HCT116 (cell line): ENCODE measurements around the gene EIF3B. TPM values are rescaled to one million over a fixed set of nuclear protein-coding genes. Genes with fewer than 3 reads are reported as not detected.

Experiments used
- ATAC-seq: fragments of 200-7000 bp; cut with Tn5 transposase; 2 replicates; pipeline ENCODE4 v1.9.1; 2020; ENCODE audit warnings: mild to moderate bottlenecking, moderate library complexity
- BruUV-seq: library from RNA; stranded (reverse); fragments of 400-500 nt; replicated peaks from 2 replicates; lab custom pipeline; 2021; lab: Mats Ljungman, UMichigan
- CTCF ChIA-PET: fragments of 300-600 bp; sonication (Branson Sonifier 250); formaldehyde crosslinking; loops from one replicate; lab custom pipeline; 2021; ENCODE audit warnings: antibody characterized with exemption; lab: Charles Lee
- POLR2A ChIA-PET: fragments of 300-600, 350-600 bp; sonication (Branson Sonifier 250); formaldehyde crosslinking; loops from one replicate; lab custom pipeline; 2021; ENCODE audit warnings: antibody characterized with exemption; lab: Charles Lee
- RAD21 ChIA-PET, 2 experiments: fragments of 300-600 bp; sonication (Branson Sonifier 250); formaldehyde crosslinking; loops; one replicate each; lab custom pipeline; 2023; ENCODE audit warnings: low total read pairs in 2 of 2; ENCODE audit not compliant: uncharacterized antibody in 2 of 2, unreplicated experiment in 2 of 2, low non-redundant PET in 1 of 2; lab: Charles Lee
- DNase-seq: peaks from one replicate; pipeline ENCODE4 v3.0.0-alpha.2; 2010; ENCODE audit warnings: low read depth, low spot score
- H2AFZ ChIP-seq: fragments of 200-600 bp; shearing (Covaris generic), sonication (generic); 2 replicates; pipeline ENCODE4 v1.6.1; 2017; ENCODE audit warnings: low read depth, mixed run types, mixed read lengths, antibody characterized with exemption, low read length; ENCODE audit not compliant: poor library complexity, severe bottlenecking
- H3K27ac ChIP-seq: 2 replicates; pipeline ENCODE4 v1.5.1; 2012; ENCODE audit warnings: low read depth, low read length
- H3K27me3 ChIP-seq: fragments of 200-600 bp; sonication (generic); 2 replicates; pipeline ENCODE4 v1.6.1; 2016; ENCODE audit warnings: mixed run types, low read length, mixed read lengths; ENCODE audit not compliant: insufficient read depth
- H3K36me3 ChIP-seq, 2 experiments: fragments of 200-500 bp in 1 of 2; fragments of 200-600 bp in 1 of 2; sonication (Bioruptor generic) in 1 of 2; sonication (generic) in 1 of 2; 2 replicates each; pipeline versions ENCODE4 v1.5.1 to v1.6.1; 2014 to 2016; ENCODE audit warnings: low read length in 2 of 2, inconsistent platforms in 1 of 2, mixed read lengths in 1 of 2, mixed run types in 1 of 2; ENCODE audit not compliant: insufficient read depth in 2 of 2, control insufficient read depth in 1 of 2
- H3K4me1 ChIP-seq, 2 experiments: fragments of 200-600 bp in 1 of 2; sonication (generic) in 1 of 2; 2 replicates each; pipeline versions ENCODE4 v1.5.1 to v1.6.1; 2012 to 2017; ENCODE audit warnings: low read length in 2 of 2, inconsistent platforms in 1 of 2, mild to moderate bottlenecking in 1 of 2, mixed read lengths in 1 of 2, mixed run types in 1 of 2, moderate library complexity in 1 of 2; ENCODE audit not compliant: insufficient read depth in 2 of 2, control insufficient read depth in 1 of 2
- H3K4me2 ChIP-seq: fragments of 200-600 bp; sonication (generic); 2 replicates; pipeline ENCODE4 v1.6.1; 2017; ENCODE audit warnings: mixed run types, low read length, mixed read lengths
- H3K4me3 ChIP-seq, 2 experiments: fragments of 200-600 bp in 1 of 2; sonication (generic) in 1 of 2; replicated peaks in 1 of 2; 2 replicates each; pipeline ENCODE4 v1.5.1; 2011 to 2016; ENCODE audit warnings: low read length in 2 of 2, control low read depth in 1 of 2, low read depth in 1 of 2, mild to moderate bottlenecking in 1 of 2, mixed read lengths in 1 of 2, mixed run types in 1 of 2
- H3K79me2 ChIP-seq: fragments of 200-600 bp; sonication (generic); 2 replicates; pipeline ENCODE4 v1.6.1; 2017; ENCODE audit warnings: mild to moderate bottlenecking, mixed run types, low read length, moderate library complexity, mixed read lengths; ENCODE audit not compliant: insufficient read depth
- H3K9ac ChIP-seq: fragments of 200-600 bp; sonication (generic); 2 replicates; pipeline ENCODE4 v1.6.1; 2016; ENCODE audit warnings: low read length, mixed read lengths
- H3K9me2 ChIP-seq: fragments of 200-600 bp; sonication (generic), shearing (Covaris generic); 2 replicates; pipeline ENCODE4 v1.6.1; 2017; ENCODE audit warnings: mixed run types, mild to moderate bottlenecking, moderate library complexity; ENCODE audit not compliant: insufficient read depth
- H3K9me3 ChIP-seq, 2 experiments: fragments of 200-500 bp in 1 of 2; fragments of 200-600 bp in 1 of 2; sonication (Bioruptor generic) in 1 of 2; sonication (generic) in 1 of 2; 2 replicates each; pipeline ENCODE4 v1.6.1; 2014 to 2017; ENCODE audit warnings: low read length in 2 of 2, mixed read lengths in 2 of 2, inconsistent platforms in 1 of 2, low read depth in 1 of 2, mild to moderate bottlenecking in 1 of 2, mixed run types in 1 of 2, moderate library complexity in 1 of 2; ENCODE audit not compliant: control insufficient read depth in 1 of 2, insufficient read depth in 1 of 2
- H4K20me1 ChIP-seq: fragments of 200-600 bp; sonication (generic), shearing (Covaris generic); 2 replicates; pipeline ENCODE4 v1.6.1; 2017; ENCODE audit warnings: mixed run types, mild to moderate bottlenecking, moderate library complexity; ENCODE audit not compliant: insufficient read depth
- EGR1 ChIP-seq: IDR thresholded peaks from 2 replicates; pipeline ENCODE4 v1.6.1; 2012; ENCODE audit warnings: low read depth
- ELF1 ChIP-seq: IDR thresholded peaks from 2 replicates; pipeline ENCODE4 v1.6.1; 2012; ENCODE audit warnings: low read depth, borderline replicate concordance
- EZH2phosphoT487 ChIP-seq: fragments of 200-600 bp; IDR thresholded peaks from 2 replicates; pipeline ENCODE4 v1.6.1; 2018; ENCODE audit warnings: antibody characterized with exemption, borderline replicate concordance
- FOSL1 ChIP-seq: IDR thresholded peaks from 2 replicates; pipeline ENCODE4 v1.6.1; 2012; ENCODE audit warnings: low read depth
- JUND ChIP-seq: IDR thresholded peaks from 2 replicates; pipeline ENCODE4 v1.6.1; 2012
- POLR2A ChIP-seq: IDR thresholded peaks from 2 replicates; pipeline ENCODE4 v1.7.0; 2011; ENCODE audit warnings: borderline replicate concordance; ENCODE audit not compliant: insufficient read depth, insufficient read length; ENCODE audit errors: extremely low read depth
- RAD21 ChIP-seq: IDR thresholded peaks from 2 replicates; pipeline ENCODE4 v1.6.1; 2012; ENCODE audit warnings: low read depth, mild to moderate bottlenecking
- SIN3A ChIP-seq: IDR thresholded peaks from 2 replicates; pipeline ENCODE4 v1.6.1; 2012; ENCODE audit warnings: low read depth
- SRF ChIP-seq: IDR thresholded peaks from 2 replicates; pipeline ENCODE4 v1.6.1; 2012; ENCODE audit warnings: low read depth
- TCF7L2 ChIP-seq: IDR thresholded peaks from 2 replicates; pipeline ENCODE4 v1.7.0; 2011; ENCODE audit warnings: borderline replicate concordance, inconsistent platforms; ENCODE audit not compliant: insufficient read depth, insufficient read length; ENCODE audit errors: extremely low read depth
- ZNF274 ChIP-seq: fragments of 200-500 bp; sonication (Bioruptor generic); IDR thresholded peaks from 2 replicates; pipeline ENCODE4 v1.6.1; 2014; ENCODE audit warnings: mild to moderate bottlenecking, low read depth, low read length, inconsistent platforms
- intact Hi-C: fragments of 100-400 bp; cut with micrococcal nuclease; formaldehyde crosslinking; loops from 2 replicates; pipeline ENCODE4 v1.10.0; 2022
- total RNA-seq: library from RNA; stranded (reverse); gene quantifications from one replicate; pipeline ENCODE4 v1.2.1, GENCODE V29; 2021; ENCODE audit not compliant: unreplicated experiment
- TF ChIP-seq, protein P1 (sequence below): IDR thresholded peaks from 2 replicates; pipeline ENCODE4 v1.6.1; 2012
- TF ChIP-seq, protein P2 (sequence below): IDR thresholded peaks from 2 replicates; pipeline ENCODE4 v1.6.1; 2012
- TF ChIP-seq, protein P3 (sequence below): IDR thresholded peaks from 2 replicates; pipeline ENCODE4 v1.6.1; 2011; ENCODE audit warnings: mild to moderate bottlenecking, low read length, moderate library complexity; ENCODE audit not compliant: insufficient replicate concordance; ENCODE audit errors: extremely low read depth

The EIF3B gene
- total RNA-seq, 1 experiment from 2014 or later: 324 TPM

DNA sequence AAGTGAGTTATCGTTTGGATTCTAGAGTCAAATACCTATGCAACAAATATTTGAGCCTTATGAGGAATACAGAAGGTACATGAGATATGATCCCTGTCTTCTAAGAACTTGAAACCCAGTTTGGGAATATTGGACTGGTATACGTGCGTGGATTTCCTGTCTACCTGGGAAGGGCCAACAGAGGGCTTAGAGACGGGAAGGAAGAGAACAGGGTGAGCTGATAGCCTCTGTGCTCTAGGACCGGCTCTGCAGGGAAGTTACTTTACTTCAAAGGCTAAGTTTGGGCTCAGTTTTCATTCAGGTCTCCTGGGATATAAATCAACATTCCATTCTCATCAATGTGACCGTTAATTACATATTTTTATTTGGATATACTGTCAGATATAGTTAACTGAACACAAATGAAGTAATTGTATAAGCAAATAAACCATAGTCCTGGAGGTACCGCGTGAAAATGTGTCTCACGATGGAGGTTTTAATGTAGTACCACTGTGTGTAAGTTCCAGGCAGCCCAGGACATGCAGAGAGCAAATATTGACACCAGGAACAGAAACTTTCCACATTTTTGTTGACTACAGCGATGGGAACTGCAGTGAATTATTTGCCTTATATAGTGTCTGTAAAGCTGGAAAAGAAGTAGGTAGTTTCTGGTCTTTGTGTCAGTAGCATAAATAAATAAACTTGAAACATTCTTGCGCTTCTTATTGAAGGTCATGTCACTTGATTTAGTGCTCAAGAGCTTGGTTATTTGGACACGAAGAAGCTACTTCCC, 57.4 kb downstream of the EIF3B start (continued):
- no peak for TF ChIP-seq ELF1
- TF ChIP-seq JUND: no peak
- no peak for TF ChIP-seq SRF
- TF ChIP-seq EZH2phosphoT487: no peak
- TF ChIP-seq ZNF274: no peak
- TF ChIP-seq RAD21: no peak
- TF ChIP-seq EGR1: no peak
- no peak for TF ChIP-seq POLR2A

DNA sequence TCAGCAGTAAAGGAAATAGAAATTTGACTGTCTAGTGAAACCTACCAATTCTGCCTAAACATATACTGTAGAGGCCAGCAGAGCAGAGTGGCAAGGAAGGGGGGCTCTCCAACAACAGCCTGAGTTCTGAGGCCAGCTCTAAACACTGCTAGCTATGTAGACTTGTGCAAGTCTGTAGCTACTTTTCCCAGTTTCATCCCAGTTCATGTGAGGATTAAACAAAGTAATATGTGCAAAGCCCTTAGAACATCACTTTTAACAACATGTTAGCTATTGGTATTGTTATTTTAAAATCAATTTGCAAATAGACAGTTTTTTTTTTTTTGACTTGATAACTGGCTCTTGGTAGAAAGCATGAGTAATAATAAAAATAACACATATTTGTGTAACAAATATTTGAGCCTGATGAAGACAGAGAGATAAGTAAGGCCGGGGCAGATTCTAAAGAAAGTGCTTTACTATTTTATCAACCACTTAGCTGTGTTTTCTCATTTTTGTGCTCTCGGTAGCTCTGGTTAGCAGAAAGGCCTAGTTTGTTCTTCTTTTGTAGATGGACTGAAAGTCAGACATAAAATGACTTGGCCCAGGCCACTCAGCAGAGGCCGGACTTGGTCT, 58.1 kb downstream of the EIF3B start:
- H3K79me2 ChIP-seq: no peaks in the 10 kb centered on the region; the same call in 1 of the 2 replicates
- no peaks in the 10 kb centered on the region for H3K9me3 ChIP-seq
- peaks cover 0 to 4% of the 10 kb centered on the region in 2 experiments; a peak in 2 of 4 replicates for H3K4me1 ChIP-seq
- H3K9me2 ChIP-seq: no peaks in the 10 kb centered on the region
- no TSS peak for BruUV-seq
- no peak overlapping the region for H3K4me2 ChIP-seq
- ChIA-PET CTCF (interaction anchor here (0.9 to 1.4 kb wide), 2 partner anchors 39 to 56 kb away, joined by 4 read pairs; no protein-coding TSS in a partner anchor), POLR2A (no interaction called here), RAD21 (no interaction called here)
- no peak for ATAC-seq
- H3K27me3 ChIP-seq: no peaks in the 10 kb centered on the region
- no peak for DNase-seq
- no peak overlapping the region for H3K27ac ChIP-seq
- intact Hi-C loops: no loop called here
- no peak overlapping the region for H3K9ac ChIP-seq
- no peaks in the 10 kb centered on the region for H3K36me3 ChIP-seq
- H4K20me1 ChIP-seq: no peaks in the 10 kb centered on the region
- no peak for TF ChIP-seq TCF7L2
- TF ChIP-seq EGR1: no peak
- TF ChIP-seq, protein P1, sequence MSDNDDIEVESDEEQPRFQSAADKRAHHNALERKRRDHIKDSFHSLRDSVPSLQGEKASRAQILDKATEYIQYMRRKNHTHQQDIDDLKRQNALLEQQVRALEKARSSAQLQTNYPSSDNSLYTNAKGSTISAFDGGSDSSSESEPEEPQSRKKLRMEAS: no peak
- TF ChIP-seq, protein P2, sequence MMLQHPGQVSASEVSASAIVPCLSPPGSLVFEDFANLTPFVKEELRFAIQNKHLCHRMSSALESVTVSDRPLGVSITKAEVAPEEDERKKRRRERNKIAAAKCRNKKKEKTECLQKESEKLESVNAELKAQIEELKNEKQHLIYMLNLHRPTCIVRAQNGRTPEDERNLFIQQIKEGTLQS: no peak
- no peak for TF ChIP-seq FOSL1
- TF ChIP-seq SIN3A: no peak
- TF ChIP-seq POLR2A: no peak
- TF ChIP-seq, protein P3, sequence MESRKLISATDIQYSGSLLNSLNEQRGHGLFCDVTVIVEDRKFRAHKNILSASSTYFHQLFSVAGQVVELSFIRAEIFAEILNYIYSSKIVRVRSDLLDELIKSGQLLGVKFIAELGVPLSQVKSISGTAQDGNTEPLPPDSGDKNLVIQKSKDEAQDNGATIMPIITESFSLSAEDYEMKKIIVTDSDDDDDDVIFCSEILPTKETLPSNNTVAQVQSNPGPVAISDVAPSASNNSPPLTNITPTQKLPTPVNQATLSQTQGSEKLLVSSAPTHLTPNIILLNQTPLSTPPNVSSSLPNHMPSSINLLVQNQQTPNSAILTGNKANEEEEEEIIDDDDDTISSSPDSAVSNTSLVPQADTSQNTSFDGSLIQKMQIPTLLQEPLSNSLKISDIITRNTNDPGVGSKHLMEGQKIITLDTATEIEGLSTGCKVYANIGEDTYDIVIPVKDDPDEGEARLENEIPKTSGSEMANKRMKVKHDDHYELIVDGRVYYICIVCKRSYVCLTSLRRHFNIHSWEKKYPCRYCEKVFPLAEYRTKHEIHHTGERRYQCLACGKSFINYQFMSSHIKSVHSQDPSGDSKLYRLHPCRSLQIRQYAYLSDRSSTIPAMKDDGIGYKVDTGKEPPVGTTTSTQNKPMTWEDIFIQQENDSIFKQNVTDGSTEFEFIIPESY: no peak
- no peak overlapping the region for H2AFZ ChIP-seq
- no peak overlapping the region for H3K4me3 ChIP-seq
